Nephron (organoid): ENCODE measurements around the gene ELK3.

ENCODE experiments used
- H3K27ac Mint-ChIP-seq, 3 experiments: 2 replicates each; pipeline ENCODE4 v1.8.0; 2020; ENCODE audit warnings: mixed read lengths in 3 of 3, mild to moderate bottlenecking in 2 of 3, moderate library complexity in 1 of 3
- H3K27me3 Mint-ChIP-seq: 2 replicates; pipeline ENCODE4 v1.8.0; 2021; ENCODE audit warnings: low read depth, mild to moderate bottlenecking, moderate library complexity, mixed read lengths
- H3K36me3 Mint-ChIP-seq: 2 replicates; pipeline ENCODE4 v1.8.0; 2020; ENCODE audit warnings: low read depth, mixed read lengths
- H3K4me1 Mint-ChIP-seq: 2 replicates; pipeline ENCODE4 v1.8.0; 2020; ENCODE audit warnings: mixed read lengths
- H3K4me3 Mint-ChIP-seq, 3 experiments: 2 replicates each; pipeline ENCODE4 v1.8.0; 2020; ENCODE audit warnings: mild to moderate bottlenecking in 3 of 3, mixed read lengths in 3 of 3, moderate library complexity in 2 of 3
- H3K9me3 Mint-ChIP-seq: 2 replicates; pipeline ENCODE4 v1.8.0; 2020; ENCODE audit warnings: mixed read lengths
- TF ChIP-seq, protein P1 (sequence below), 3 experiments: fragments of 200-600 bp; sonication (generic); IDR thresholded peaks; one replicate each; pipeline ENCODE4 v1.5.0; 2021; ENCODE audit warnings: antibody characterized with exemption in 3 of 3; ENCODE audit not compliant: unreplicated experiment in 3 of 3

The ELK3 gene

DNA sequence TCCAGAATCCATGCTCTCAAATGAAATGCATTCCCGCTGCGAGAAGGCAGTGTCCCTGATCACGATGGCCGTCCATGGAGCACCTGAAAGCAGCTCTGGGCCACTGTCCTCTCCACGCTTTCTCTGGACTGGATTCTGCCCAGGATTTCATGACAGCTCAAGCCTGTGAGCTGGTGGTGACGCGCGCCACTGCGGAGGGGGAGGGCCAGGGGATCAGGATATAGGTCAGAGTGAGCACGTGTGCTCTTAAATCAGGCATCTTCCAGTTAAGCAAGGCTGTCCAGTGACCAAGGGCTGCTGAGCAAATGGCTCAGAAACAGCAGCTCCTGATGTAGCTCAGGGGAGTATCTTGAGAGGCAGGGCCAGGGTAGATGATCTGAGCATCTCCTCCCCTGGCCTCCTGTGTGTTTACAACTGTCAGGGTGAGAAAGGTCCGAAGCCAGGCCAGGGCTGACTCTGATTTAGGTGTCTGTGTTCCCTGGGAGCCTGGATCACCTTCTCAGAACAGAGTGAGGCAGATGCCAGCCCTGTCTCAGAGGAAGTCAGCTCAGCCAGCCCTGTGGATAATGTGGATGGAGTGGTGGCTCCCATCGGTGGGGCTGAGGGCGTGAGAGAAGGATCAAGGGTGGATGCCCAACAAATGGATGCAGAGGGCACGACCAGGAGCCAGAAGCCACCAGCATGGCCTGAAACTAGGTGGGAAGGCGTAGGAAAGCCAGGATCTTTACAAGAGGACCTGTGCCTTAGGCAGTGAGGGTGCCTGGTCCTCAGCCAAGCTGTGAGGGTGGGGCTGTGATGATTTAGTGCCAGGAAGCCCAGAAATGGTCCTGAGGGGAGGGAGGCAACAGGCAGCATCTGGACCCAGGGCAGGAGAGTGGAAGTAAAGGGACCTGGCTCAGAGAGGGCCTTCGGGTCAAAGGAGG is 55.3 kb downstream of the ELK3 start:
- Mint-ChIP-seq H3K9me3 (no peaks in the 10 kb centered on the region), H3K4me3 (no peak overlapping the region), H3K27ac (peak overlapping the region in 1 of 3 experiments; percentile 58), H3K36me3 (peaks cover 65% of the 10 kb centered on the region), H3K27me3 (no peaks in the 10 kb centered on the region), H3K4me1 (peaks cover 7% of the 10 kb centered on the region)
- TF ChIP-seq, protein P1, sequence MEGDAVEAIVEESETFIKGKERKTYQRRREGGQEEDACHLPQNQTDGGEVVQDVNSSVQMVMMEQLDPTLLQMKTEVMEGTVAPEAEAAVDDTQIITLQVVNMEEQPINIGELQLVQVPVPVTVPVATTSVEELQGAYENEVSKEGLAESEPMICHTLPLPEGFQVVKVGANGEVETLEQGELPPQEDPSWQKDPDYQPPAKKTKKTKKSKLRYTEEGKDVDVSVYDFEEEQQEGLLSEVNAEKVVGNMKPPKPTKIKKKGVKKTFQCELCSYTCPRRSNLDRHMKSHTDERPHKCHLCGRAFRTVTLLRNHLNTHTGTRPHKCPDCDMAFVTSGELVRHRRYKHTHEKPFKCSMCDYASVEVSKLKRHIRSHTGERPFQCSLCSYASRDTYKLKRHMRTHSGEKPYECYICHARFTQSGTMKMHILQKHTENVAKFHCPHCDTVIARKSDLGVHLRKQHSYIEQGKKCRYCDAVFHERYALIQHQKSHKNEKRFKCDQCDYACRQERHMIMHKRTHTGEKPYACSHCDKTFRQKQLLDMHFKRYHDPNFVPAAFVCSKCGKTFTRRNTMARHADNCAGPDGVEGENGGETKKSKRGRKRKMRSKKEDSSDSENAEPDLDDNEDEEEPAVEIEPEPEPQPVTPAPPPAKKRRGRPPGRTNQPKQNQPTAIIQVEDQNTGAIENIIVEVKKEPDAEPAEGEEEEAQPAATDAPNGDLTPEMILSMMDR (IDR thresholded peaks at IDR 0.05; ENCODE audit: unreplicated experiment in 3 of 3), result no peak

DNA sequence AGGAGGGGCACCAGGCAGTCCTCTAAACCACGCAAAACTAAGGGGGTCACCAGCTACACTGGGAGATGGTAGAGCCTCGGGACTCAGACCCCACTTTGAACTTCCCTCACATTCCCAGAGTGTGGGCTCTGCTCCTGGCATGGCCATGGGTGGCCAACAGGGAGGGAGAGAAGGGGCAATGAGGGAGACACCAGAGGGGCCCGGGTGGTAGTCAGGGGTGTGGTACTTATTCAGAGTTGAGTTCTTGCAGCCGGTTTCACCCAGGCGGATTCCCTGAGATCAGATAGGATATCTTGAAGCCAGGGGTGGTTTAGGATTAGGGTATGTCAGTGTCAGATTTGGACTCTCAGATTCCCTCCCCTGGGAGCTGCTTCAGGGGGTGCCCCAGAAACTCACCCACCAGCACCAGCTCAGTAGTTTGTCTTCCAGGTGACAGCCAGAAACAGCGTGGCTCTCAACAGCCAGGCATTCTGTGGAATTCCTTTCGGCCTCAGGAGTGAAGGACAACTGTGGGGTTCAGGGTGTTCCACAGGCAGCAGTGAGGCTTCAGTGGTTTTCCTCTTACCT is 56.0 kb downstream of the ELK3 start:
- Mint-ChIP-seq H3K27ac (peak overlapping the region in 1 of 3 experiments; percentile 58), H3K27me3 (no peaks in the 10 kb centered on the region), H3K4me3 (no peak overlapping the region), H3K4me1 (peaks cover 7% of the 10 kb centered on the region), H3K9me3 (no peaks in the 10 kb centered on the region), H3K36me3 (peaks cover 68% of the 10 kb centered on the region)
- TF ChIP-seq, protein P1 (IDR thresholded peaks at IDR 0.05; ENCODE audit: unreplicated experiment in 3 of 3), result no peak

DNA sequence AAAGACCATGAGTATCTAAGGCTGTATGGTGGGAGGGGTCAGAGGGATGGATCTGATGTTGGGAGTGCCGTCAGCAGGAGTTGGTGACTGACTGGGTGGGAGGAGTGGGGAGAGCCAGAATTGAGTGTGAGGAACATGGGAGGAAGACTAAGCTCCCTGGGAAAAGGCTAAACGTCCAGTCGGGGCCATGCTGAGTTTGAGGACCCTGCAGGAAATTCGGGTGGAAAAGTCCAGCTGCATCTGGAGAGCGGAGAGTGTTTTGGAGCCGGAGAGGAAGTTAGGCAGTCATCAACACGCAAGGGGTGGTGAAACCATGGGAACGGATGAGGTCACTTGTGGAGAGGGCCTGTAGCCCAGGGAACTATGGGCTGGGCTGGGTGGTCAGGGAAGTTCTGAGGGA is 60.9 kb downstream of the ELK3 start:
- no peak overlapping the region for H3K27ac Mint-ChIP-seq
- H3K27me3 Mint-ChIP-seq, result no peaks in the 10 kb centered on the region
- TF ChIP-seq, protein P1 (IDR thresholded peaks at IDR 0.05; ENCODE audit: unreplicated experiment in 3 of 3), result no peak
- no peaks in the 10 kb centered on the region for H3K9me3 Mint-ChIP-seq
- peaks cover 38% of the 10 kb centered on the region for H3K36me3 Mint-ChIP-seq
- H3K4me1 Mint-ChIP-seq, result no peaks in the 10 kb centered on the region
- no peak overlapping the region for H3K4me3 Mint-ChIP-seq

DNA sequence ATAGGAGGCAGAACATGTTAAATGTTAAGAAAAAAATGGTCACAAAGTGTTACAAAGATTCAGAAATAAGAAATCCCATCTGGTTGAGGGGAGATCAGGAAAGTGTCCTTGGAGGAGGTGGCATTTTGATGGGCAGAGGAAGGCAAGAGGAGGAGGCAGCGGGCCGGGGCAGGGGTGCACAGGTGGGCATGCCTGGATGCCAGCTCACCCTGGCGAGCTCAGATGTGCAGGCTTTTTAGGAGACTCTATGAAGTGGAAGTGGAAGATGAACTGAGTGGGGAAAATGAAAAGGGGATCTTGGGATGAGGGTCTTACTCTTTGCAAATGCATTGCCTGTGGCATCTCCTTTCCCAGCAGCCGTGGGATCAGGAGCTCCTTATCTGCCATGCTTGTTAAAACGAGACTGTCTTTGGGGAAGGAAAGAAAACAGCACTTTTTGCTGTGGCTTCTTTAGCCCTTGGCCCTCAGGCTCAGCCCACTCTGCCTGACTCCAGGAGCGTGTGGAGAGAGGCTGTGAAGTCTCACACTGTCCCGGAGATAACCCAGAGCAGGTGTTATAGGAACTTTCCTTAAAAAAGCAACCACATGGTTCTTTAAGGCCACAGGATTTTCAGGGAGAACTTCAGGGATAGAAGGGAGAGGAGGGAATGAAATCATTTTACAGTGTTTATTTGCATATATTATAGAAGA is 62.6 kb downstream of the ELK3 start:
- TF ChIP-seq, protein P1 (IDR thresholded peaks at IDR 0.05; ENCODE audit: unreplicated experiment in 3 of 3), result no peak
- Mint-ChIP-seq H3K27ac (no peak overlapping the region), H3K36me3 (peaks cover 39% of the 10 kb centered on the region), H3K27me3 (no peaks in the 10 kb centered on the region), H3K4me3 (no peak overlapping the region), H3K4me1 (no peaks in the 10 kb centered on the region), H3K9me3 (no peaks in the 10 kb centered on the region)

DNA sequence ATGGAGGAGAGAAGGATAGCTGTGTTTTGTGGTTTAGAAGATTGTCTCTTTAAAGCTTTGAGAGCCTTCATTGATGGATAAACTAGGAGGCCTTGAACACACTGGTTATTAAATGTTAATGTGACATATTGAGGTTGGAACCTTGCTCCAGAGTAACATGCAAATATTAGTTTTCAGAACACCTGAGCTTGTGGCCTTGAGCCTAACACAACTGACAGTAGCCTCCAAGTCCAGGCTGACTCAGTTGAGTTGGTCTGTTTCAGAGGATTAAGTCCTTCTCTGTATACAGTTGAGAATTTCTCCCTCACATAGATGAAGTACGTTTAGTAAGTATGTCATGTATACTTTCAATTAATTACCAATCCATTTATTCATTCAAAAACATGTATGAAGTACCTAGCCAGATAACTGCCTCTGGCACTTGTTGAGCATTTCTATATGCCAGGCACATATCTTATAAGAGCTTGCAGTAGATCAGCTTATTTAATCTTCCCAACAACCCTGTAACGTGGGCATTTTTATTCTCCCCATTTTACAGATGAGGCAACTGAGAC is 63.5 kb downstream of the ELK3 start:
- H3K36me3 Mint-ChIP-seq, result peaks cover 31% of the 10 kb centered on the region
- H3K9me3 Mint-ChIP-seq, result no peaks in the 10 kb centered on the region
- H3K4me3 Mint-ChIP-seq, result no peak overlapping the region
- no peaks in the 10 kb centered on the region for H3K27me3 Mint-ChIP-seq
- H3K4me1 Mint-ChIP-seq, result no peaks in the 10 kb centered on the region
- TF ChIP-seq, protein P1 (IDR thresholded peaks at IDR 0.05; ENCODE audit: unreplicated experiment in 3 of 3), result no peak
- H3K27ac Mint-ChIP-seq, result peak overlapping the region in 1 of 3 experiments; percentile 45
